HG03139 (cell line): ENCODE results near the gene CPSF3.

Experiments used
- ATAC-seq: cut with Tn5 transposase; IDR thresholded peaks from one replicate; pipeline ENCODE4 v1.9.1; 2021; ENCODE audit not compliant: unreplicated experiment

CPSF3 gene

GRCh38 chr2:9416962-9417316 lies 6.5 kb upstream of the CPSF3 start:
- no peak for ATAC-seq

- ATAC-seq = no peak
These were observed 5.7 kb upstream of the CPSF3 start for GRCh38 chr2:9417725-9418124.

GRCh38 chr2:9418746-9419145 lies 4.7 kb upstream of the CPSF3 start:
- ATAC-seq = no peak

GRCh38 chr2:9419541-9419940 lies 3.9 kb upstream of the CPSF3 start:
- ATAC-seq = no peak

GRCh38 chr2:9420495-9420894 lies 3.0 kb upstream of the CPSF3 start:
- no peak for ATAC-seq

- ATAC-seq = peak; percentile 26
These were observed 944 bp upstream of the CPSF3 start for GRCh38 chr2:9422321-9423099.

- ATAC-seq = no peak
These were observed 443 bp downstream of the CPSF3 start for GRCh38 chr2:9423922-9424272.

DNA sequence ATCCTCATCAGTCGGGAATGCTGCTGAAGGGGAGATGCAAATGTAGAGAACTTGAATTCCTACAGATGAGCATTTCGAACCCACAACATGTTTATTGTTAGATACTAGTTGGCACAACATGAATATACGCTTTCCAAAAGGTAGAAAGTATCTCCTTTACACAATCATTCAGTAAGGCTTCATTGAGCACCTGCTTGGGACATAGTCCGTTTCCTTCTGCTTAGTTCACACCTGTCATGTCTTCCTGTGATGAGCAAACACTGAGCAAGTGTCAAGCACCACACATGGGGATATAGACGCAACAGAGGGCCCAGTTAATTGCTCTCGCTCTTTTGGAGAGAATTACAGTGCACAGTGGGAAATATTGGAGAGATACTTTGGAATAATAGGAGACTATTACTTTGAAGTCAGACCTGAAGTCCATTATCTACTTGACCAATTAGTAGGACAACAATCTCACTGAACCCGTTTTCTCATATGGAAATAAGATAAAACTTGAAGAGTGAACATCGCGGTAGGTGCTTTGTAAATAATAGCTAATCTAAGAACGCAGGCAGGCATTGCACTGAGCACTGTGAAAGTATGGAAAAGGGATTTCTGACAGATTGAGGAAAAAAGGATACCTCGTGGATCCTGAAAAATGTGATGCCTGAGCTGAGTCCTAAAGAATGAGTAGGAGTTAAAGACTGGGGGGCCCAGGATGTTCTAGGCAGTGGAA lies 1.2 kb downstream of the CPSF3 start:
- no peak for ATAC-seq

- no peak for ATAC-seq
These were observed 5.6 kb downstream of the CPSF3 start for GRCh38 chr2:9428965-9429577.

DNA sequence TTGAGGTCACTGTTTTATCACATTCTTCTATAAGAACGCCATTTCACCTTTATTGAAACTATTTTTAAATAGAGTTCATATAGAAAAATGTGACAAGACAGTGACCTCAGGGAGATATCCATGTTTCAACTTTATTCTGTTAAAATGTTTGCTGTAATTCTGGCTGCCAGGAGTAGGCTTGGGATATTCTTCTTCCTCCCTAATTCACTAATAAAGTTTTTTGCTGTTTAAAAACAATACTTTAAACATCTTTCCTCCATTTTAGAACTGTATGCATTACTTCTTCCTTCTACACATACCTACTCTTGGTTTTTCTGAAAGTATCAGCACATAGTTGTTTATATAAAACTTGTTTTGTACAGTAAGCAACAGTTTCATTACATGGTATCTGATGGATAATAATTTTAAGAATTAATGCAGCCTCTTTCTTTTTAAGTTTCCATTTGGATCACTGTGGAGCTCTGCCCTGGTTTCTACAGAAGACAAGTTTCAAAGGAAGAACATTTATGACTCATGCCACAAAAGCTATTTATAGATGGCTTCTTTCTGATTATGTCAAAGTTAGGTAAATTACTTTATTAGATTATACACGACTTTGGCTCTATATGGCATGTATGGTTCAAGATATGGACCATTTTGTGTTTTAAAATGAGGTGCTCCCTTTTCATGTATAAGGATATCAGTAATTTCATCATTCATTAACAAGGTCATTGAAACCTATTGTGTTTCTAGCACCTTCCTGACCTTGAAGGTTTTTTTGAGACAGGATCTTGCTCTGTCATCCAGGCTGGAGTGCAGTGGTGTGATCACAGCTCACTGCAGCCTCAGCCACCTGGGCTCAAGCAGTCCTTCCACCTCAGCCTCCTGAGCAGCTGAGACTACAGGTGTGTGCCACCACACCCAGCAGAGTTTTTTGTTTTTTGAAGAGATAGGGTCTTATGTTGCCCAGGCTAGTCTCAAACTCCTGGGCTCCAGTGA lies 7.2 kb downstream of the CPSF3 start:
- ATAC-seq = no peak

- no peak for ATAC-seq
These were observed 11.0 kb downstream of the CPSF3 start for GRCh38 chr2:9434489-9434888.

DNA sequence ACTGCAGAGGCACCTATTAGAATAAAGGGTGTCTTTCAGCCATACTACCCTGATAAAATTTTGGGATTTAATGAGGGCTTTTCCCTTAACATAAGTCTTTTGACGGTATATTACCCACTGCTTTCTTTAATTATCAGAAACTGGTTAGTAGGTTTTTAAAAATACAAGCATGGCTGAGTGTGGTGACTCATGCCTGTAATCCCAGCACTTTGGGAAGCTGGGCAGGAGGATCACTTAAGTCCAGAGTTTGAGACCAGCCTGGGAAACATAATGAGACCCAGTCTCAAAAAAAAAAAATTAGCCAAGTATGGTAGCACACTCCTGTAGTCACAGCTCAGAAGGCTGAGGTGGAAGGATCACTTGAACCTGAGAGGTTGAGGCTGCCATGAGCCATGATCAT lies 16.1 kb downstream of the CPSF3 start:
- ATAC-seq = no peak

DNA sequence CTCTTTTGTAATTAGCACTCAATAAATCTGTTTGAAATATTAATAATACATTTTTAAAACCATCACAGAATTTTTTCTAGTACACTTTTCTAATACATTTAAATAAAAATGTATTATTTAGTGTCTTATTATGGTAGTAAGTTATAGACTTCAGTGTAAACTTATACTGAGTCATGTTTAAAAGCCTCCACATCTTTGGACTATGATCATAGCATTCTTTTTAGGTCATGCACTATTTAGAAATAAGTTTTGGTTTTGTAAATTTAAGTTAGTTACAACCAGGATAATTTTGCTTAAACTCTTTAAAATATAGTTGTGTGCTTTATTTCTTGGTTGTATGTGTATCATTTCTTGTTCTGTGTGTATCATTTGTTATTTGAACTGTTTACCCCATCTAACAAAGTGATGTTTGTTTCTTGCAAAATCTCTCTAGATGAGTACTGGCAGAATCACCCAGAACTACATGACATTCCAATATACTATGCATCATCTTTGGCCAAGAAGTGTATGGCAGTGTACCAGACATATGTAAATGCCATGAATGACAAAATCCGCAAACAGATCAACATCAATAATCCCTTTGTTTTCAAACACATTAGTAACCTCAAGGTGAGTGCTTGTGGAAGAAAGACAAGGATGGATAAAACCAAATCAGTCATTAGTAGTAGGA lies 16.7 kb downstream of the CPSF3 start:
- ATAC-seq = no peak

DNA sequence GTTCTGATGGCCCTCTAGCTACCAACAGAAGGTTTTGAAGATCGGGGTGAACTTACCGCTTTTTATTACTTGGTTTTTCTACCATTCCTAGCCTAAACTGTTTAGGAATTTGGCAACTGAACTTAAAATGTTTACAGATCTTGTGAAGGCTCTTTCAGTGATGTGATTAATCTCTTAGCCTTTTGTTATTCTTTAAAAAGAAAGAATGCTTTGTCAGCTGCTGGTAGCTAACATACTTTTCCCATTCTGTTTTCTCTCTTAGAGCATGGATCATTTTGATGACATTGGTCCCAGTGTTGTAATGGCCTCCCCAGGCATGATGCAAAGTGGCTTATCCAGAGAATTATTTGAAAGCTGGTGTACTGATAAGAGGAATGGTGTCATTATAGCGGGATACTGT lies 18.1 kb downstream of the CPSF3 start:
- no peak for ATAC-seq

- ATAC-seq = no peak
These were observed 20.1 kb downstream of the CPSF3 start for GRCh38 chr2:9443526-9443925.

DNA sequence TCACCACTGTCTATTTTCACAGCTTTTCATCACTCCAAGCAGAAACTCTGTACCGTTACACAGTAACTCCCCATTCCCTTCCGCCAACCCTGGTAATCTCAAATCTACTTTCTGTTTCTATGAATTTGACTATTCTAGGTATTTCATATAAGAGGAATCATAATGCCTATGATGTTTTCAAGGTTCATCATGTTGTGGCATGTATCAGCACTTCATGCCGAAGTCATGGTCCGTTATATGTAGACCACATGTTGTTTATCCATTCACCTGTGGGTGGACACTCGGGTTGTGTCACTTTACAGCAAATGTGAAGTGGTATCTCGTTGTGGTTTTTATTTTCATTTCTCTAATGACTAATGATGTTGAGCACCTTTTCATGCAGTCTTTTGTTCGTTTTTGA lies 21.6 kb downstream of the CPSF3 start:
- no peak for ATAC-seq

DNA sequence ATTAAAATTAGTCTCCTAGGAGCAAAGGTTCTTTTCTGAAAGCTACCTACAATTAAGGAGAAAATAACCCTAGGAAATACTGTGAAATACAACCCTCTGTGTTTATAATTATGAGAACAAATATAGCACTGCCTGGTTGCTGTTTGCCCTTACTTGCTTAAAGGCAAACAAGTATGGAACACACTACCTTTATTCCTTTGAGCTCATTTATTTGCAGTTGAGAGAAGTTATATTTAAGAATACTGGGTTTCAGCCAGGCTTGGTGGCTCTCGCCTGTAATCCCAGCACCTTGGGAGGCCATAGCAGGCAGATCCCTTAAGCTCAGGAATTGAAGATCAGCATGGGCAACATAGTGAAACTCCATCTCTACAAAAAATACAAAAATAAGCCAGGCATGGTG lies 27.8 kb downstream of the CPSF3 start:
- ATAC-seq = no peak

GRCh38 chr2:9460441-9461017 lies 37.1 kb downstream of the CPSF3 start:
- no peak for ATAC-seq

DNA sequence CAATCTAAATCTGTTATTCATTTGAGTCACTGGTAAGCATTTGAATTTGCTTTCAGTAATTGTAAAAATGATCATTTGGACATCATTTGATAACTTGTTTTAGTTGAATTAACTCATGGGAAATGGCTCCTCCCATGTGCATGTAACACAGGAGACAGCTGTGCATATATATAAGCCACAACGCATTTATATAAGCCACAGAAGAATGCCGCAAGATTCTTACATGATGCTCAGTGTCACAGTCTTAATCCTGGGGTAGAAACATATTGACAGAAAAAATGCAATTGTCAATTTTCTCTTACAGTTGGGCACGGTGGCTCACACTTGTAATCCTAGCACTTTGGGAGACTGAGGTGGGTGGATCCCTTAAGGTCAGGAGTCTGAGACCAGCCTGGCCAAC lies 37.6 kb downstream of the CPSF3 start:
- ATAC-seq = no peak

GRCh38 chr2:9462313-9462712 lies 38.9 kb downstream of the CPSF3 start:
- ATAC-seq = no peak
